22Rv1 (cell line): ENCODE data around the gene ARL8B.

Experiments used
- ZFX ChIP-seq: fragments of 450-650 bp; IDR thresholded peaks from 2 replicates; pipeline ENCODE4 v1.6.1; 2017; ENCODE audit warnings: antibody characterized with exemption, borderline replicate concordance
- TF ChIP-seq, protein P1 (sequence below): fragments of 450-650 bp; IDR thresholded peaks from 2 replicates; pipeline ENCODE4 v1.5.1; 2017; ENCODE audit warnings: mild to moderate bottlenecking

DNA sequence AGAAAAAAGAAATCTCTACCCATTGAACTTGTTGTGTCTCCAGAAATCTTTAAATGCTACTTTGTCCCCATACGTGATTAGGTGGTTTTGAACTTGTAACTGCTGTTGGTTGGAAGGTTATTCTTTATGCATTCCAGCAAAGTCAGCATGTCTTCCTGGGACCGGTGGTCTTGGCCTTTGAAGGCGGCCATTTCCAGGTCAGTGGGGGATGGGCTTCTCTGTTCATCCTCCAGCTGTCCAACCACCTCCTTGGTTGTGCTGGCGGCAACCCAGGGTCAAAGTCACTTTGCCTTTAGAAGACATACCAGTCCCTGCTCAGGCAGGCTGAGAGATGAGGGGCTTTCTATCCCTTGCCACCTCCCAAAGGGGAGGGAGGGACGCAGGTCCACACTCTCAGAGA lies 37.9 kb upstream of the ARL8B start:
- TF ChIP-seq, protein P1, sequence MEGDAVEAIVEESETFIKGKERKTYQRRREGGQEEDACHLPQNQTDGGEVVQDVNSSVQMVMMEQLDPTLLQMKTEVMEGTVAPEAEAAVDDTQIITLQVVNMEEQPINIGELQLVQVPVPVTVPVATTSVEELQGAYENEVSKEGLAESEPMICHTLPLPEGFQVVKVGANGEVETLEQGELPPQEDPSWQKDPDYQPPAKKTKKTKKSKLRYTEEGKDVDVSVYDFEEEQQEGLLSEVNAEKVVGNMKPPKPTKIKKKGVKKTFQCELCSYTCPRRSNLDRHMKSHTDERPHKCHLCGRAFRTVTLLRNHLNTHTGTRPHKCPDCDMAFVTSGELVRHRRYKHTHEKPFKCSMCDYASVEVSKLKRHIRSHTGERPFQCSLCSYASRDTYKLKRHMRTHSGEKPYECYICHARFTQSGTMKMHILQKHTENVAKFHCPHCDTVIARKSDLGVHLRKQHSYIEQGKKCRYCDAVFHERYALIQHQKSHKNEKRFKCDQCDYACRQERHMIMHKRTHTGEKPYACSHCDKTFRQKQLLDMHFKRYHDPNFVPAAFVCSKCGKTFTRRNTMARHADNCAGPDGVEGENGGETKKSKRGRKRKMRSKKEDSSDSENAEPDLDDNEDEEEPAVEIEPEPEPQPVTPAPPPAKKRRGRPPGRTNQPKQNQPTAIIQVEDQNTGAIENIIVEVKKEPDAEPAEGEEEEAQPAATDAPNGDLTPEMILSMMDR: no peak
- no peak for TF ChIP-seq ZFX
